Nephron (organoid): Measurements from ENCODE around the gene HS6ST3.

ENCODE experiments used
- H3K27ac Mint-ChIP-seq, 3 experiments: 2 replicates each; pipeline ENCODE4 v1.8.0; 2020; ENCODE audit warnings: mixed read lengths in 3 of 3, mild to moderate bottlenecking in 2 of 3, moderate library complexity in 1 of 3
- H3K27me3 Mint-ChIP-seq: 2 replicates; pipeline ENCODE4 v1.8.0; 2021; ENCODE audit warnings: low read depth, mild to moderate bottlenecking, moderate library complexity, mixed read lengths
- H3K36me3 Mint-ChIP-seq: 2 replicates; pipeline ENCODE4 v1.8.0; 2020; ENCODE audit warnings: low read depth, mixed read lengths
- H3K4me1 Mint-ChIP-seq: 2 replicates; pipeline ENCODE4 v1.8.0; 2020; ENCODE audit warnings: mixed read lengths
- H3K4me3 Mint-ChIP-seq, 3 experiments: 2 replicates each; pipeline ENCODE4 v1.8.0; 2020; ENCODE audit warnings: mild to moderate bottlenecking in 3 of 3, mixed read lengths in 3 of 3, moderate library complexity in 2 of 3
- H3K9me3 Mint-ChIP-seq: 2 replicates; pipeline ENCODE4 v1.8.0; 2020; ENCODE audit warnings: mixed read lengths
- CTCF ChIP-seq, 3 experiments: fragments of 200-600 bp; sonication (generic); IDR thresholded peaks; one replicate each; pipeline ENCODE4 v1.5.0; 2021; ENCODE audit warnings: antibody characterized with exemption in 3 of 3; ENCODE audit not compliant: unreplicated experiment in 3 of 3

Gene HS6ST3

DNA sequence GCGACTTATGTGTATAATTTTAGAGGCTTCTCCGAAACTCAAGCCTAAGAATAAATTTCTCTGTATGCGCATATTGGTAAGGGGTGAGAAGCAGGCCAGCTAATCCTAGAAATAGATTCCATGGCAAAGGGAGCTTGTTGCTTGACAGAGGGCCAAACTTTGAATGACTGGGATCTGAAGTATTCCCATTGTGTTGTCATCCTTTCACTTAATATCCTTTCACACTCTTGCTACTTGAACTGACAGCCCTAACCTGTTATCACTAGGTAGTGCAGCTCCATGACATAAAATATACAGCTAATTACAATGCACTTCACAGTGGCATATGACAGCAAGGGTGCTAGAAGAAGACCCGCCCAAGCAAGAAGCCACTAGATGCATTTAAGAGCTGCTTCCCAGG is 594.6 kb downstream of the HS6ST3 start:
- no peaks in the 10 kb centered on the region for H3K9me3 Mint-ChIP-seq
- no peak overlapping the region for H3K27ac Mint-ChIP-seq
- H3K4me3 Mint-ChIP-seq, result no peak overlapping the region
- no peaks in the 10 kb centered on the region for H3K36me3 Mint-ChIP-seq
- peaks cover 3% of the 10 kb centered on the region for H3K27me3 Mint-ChIP-seq
- H3K4me1 Mint-ChIP-seq, result no peaks in the 10 kb centered on the region
- no peak for TF ChIP-seq CTCF (IDR thresholded peaks at IDR 0.05; ENCODE audit: unreplicated experiment in 3 of 3)

DNA sequence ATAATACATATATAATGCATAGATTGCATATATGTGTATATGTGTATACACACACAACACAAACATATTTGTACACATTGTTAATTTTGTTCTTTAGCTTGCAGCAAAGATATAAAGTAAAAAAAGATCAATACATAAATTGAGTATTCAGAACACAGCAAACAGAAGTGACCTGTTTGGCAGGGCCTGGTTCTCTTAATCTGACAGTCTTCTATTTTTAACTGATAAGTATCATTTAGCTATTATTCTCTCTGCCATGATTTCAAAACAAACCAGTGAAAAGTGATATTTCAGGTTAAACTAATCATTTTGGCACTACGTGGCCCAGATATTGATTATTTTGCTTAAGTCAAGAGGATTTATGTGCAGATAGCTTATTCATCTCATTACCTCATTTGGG is 595.0 kb downstream of the HS6ST3 start:
- no peak overlapping the region for H3K4me3 Mint-ChIP-seq
- no peaks in the 10 kb centered on the region for H3K36me3 Mint-ChIP-seq
- H3K4me1 Mint-ChIP-seq, result no peaks in the 10 kb centered on the region
- H3K9me3 Mint-ChIP-seq, result no peaks in the 10 kb centered on the region
- H3K27ac Mint-ChIP-seq, result no peak overlapping the region
- TF ChIP-seq CTCF (IDR thresholded peaks at IDR 0.05; ENCODE audit: unreplicated experiment in 3 of 3), result no peak
- no peaks in the 10 kb centered on the region for H3K27me3 Mint-ChIP-seq

DNA sequence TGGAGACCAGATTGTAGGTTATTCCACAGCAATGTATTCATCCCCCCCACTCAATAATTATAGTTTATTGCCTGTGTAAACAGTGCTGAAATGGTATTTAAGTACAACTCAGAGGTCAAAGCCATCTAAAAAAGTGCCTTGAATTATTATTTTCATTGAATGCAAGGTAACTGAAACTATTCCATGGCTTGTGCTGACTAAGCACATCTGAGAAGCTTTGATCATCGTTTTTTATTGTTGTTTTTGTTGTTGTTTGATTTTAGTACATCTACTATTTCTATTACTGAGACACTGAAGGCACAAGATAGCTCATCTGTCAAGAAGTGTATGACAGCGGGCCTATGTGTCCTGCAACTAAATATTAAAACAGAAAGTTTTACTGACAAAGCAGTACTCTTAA is 596.4 kb downstream of the HS6ST3 start:
- no peak overlapping the region for H3K4me3 Mint-ChIP-seq
- no peaks in the 10 kb centered on the region for H3K9me3 Mint-ChIP-seq

GRCh38 chr13:96687191-96687590 is 597.3 kb downstream of the HS6ST3 start:
- H3K27me3 Mint-ChIP-seq, result no peaks in the 10 kb centered on the region
- H3K4me1 Mint-ChIP-seq, result no peaks in the 10 kb centered on the region
- no peaks in the 10 kb centered on the region for H3K36me3 Mint-ChIP-seq
- no peak overlapping the region for H3K27ac Mint-ChIP-seq
- H3K9me3 Mint-ChIP-seq, result no peaks in the 10 kb centered on the region
- H3K4me3 Mint-ChIP-seq, result no peak overlapping the region
- no peak for TF ChIP-seq CTCF (IDR thresholded peaks at IDR 0.05; ENCODE audit: unreplicated experiment in 3 of 3)

More for the DNA sequence above, 596.4 kb downstream of the HS6ST3 start:
- H3K4me1 Mint-ChIP-seq, result no peaks in the 10 kb centered on the region
- H3K27me3 Mint-ChIP-seq, result no peaks in the 10 kb centered on the region
- H3K27ac Mint-ChIP-seq, result no peak overlapping the region
- no peak for TF ChIP-seq CTCF (IDR thresholded peaks at IDR 0.05; ENCODE audit: unreplicated experiment in 3 of 3)
- H3K36me3 Mint-ChIP-seq, result no peaks in the 10 kb centered on the region

DNA sequence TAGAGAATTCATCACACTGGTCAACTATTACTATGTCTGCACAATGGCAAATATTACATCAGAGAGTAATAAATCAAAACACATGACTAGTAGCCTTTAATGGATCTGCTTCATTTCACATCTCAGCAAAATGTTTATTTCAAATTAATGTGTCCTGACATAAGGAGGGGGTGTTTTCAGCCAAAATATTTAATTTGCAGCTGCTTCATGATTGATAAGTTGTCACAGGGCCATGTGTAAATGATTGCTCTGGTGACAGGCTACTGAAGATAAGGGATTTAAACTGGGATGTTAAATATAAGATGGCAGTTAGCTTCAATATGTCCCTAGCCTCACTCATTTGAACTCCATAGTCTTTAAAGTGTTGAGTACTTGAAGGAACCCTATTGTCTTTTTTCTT is 601.1 kb downstream of the HS6ST3 start:
- no peak overlapping the region for H3K27ac Mint-ChIP-seq
- no peaks in the 10 kb centered on the region for H3K36me3 Mint-ChIP-seq
- no peak for TF ChIP-seq CTCF (IDR thresholded peaks at IDR 0.05; ENCODE audit: unreplicated experiment in 3 of 3)
- H3K27me3 Mint-ChIP-seq, result no peaks in the 10 kb centered on the region
- no peak overlapping the region for H3K4me3 Mint-ChIP-seq
- no peaks in the 10 kb centered on the region for H3K9me3 Mint-ChIP-seq
- no peaks in the 10 kb centered on the region for H3K4me1 Mint-ChIP-seq

DNA sequence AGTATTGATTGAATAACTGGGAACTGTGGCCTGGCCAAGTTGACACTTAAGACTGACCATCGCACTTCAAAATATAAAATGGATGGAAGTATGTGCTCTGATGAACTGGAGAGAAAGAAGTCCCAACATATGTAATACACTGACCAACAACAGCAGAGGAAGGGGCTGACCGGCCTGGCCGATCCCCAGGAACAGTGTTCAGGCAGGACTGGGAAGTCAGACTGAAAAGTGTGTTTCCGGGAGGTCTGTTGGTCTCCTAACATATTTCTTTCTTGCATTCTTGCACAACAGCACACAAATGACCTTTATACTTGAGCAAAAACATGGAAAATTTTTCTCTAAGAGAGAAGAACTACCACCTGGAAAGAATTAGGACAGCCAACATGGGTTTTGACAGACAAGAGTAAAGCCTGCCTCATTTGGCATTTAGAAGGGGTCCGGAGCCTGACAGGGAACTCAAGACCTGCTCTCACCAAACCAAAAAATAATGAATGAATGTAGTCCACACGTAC is 606.5 kb downstream of the HS6ST3 start:
- no peak for TF ChIP-seq CTCF (IDR thresholded peaks at IDR 0.05; ENCODE audit: unreplicated experiment in 3 of 3)
- Mint-ChIP-seq H3K4me3 (no peak overlapping the region), H3K27me3 (no peaks in the 10 kb centered on the region), H3K9me3 (peaks cover 13% of the 10 kb centered on the region), H3K27ac (no peak overlapping the region), H3K36me3 (no peaks in the 10 kb centered on the region), H3K4me1 (no peaks in the 10 kb centered on the region)
